Uterus (tissue), 2 donors: ENCODE results near the gene IRAK1.

Experiments
- CTCF ChIP-seq, 4 experiments: fragments of 200-600 bp in 2 of 4; fragments of 450-650 bp in 2 of 4; sonication (generic) in 2 of 4; IDR thresholded peaks; one replicate each; pipeline ENCODE4 v1.5.1; 2016 to 2019; ENCODE audit warnings: antibody characterized with exemption in 4 of 4, mild to moderate bottlenecking in 2 of 4, moderate library complexity in 1 of 4
- POLR2A ChIP-seq, 2 donors: fragments of 450-650 bp; IDR thresholded peaks; one replicate each; pipeline ENCODE4 v1.6.1; 2016; ENCODE audit warnings: antibody characterized with exemption in 2 of 2, mild to moderate bottlenecking in 1 of 2, moderate library complexity in 1 of 2

GRCh38 chrX:154019061-154019621 lies 561 bp downstream of the IRAK1 start:
- TF ChIP-seq CTCF (IDR thresholded peaks at IDR 0.05) (no peak), POLR2A (IDR thresholded peaks at IDR 0.05) (no peak)
